Right cardiac atrium (tissue), 5 donors: ENCODE results near the gene KRTAP11-1. TPM values are rescaled to one million over a fixed set of nuclear protein-coding genes. Genes with fewer than 3 reads are reported as not detected.

Experiments used
- ATAC-seq, 2 donors: fragments of 200-7000 bp; cut with Tn5 transposase; one replicate each; pipeline versions ENCODE4 v1.8.0 to v1.9.1; 2020; ENCODE audit warnings: moderate library complexity in 2 of 2, mild to moderate bottlenecking in 1 of 2
- DNase-seq, 3 donors: peaks; one replicate each; pipeline ENCODE4 v3.0.0-alpha.2; 2020
- H3K27ac ChIP-seq: one replicate; pipeline ENCODE4 v1.5.1; 2013; ENCODE audit warnings: mild to moderate bottlenecking, low read length, control low read depth, moderate library complexity
- H3K27me3 ChIP-seq: one replicate; pipeline ENCODE4 v1.6.1; 2013; ENCODE audit not compliant: control insufficient read depth, insufficient read depth
- H3K4me1 ChIP-seq: one replicate; pipeline ENCODE4 v1.6.1; 2013; ENCODE audit warnings: low read length; ENCODE audit not compliant: control insufficient read depth, insufficient read depth
- H3K4me3 ChIP-seq: one replicate; pipeline ENCODE4 v1.5.1; 2013; ENCODE audit warnings: low read length, control low read depth
- H3K9me3 ChIP-seq: one replicate; pipeline ENCODE4 v1.6.1; 2013; ENCODE audit warnings: low read length; ENCODE audit not compliant: control insufficient read depth
- WGBS: extraction: QIAGEN DNeasy Blood & Tissue Kit; methylation state at CpG from one replicate; pipeline ENCODE4 v1.1.7; 2013; 5-methylcytosine and 5-hydroxymethylcytosine counted together
- intact Hi-C, 4 donors: fragments of 100-400 bp; cut with DNase I; formaldehyde crosslinking; loops; one replicate each; pipeline versions ENCODE4 v1.11.0 to v1.14.0; 2022 to 2023
- polyA plus RNA-seq: library from polyadenylated mRNA; stranded (reverse); fragments of 200-250 nt; gene quantifications from one replicate; pipeline ENCODE4 v1.2.3, GENCODE V29; 2013
- total RNA-seq, 4 donors: library from RNA; stranded (reverse); fragmentation: NEBNext Ultra II Directional; extraction: Animal tissue kit (Norgen Biotek cat#: 25700); gene quantifications; one replicate each; pipeline ENCODE4 v1.2.1, GENCODE V29; 2021
- donor health status: healthy with polysubstance abuse.
- donor health status: DM: no; HTN: yes; CAD: no.
- donor health status: DM: no; HTN: no; CAD: no.
- donor health status: DM: no; HTN: yes; CAD: no; lungs with severe emphysema.
- donor health status: DM: yes; HTN: yes; CAD: no.

The KRTAP11-1 gene
- total and polyA plus RNA-seq, 5 donors: not detected

GRCh38 chr21:30838536-30838935 lies 42.8 kb downstream of the KRTAP11-1 start:
- 86% methylated on average over 6 of the region's 6 CpGs for WGBS
- no peaks in the 10 kb centered on the region for H3K9me3 ChIP-seq
- ATAC-seq: no peak
- H3K27ac ChIP-seq: no peak overlapping the region
- no peak for DNase-seq
- intact Hi-C loops: loop anchor here in 3 of 4 donors (10.0 kb wide), 1 partner anchor 246 kb away; no protein-coding TSS in a partner anchor
- no peaks in the 10 kb centered on the region for H3K27me3 ChIP-seq
- no peaks in the 10 kb centered on the region for H3K4me1 ChIP-seq
- H3K4me3 ChIP-seq: no peak overlapping the region

GRCh38 chr21:30831194-30831765 lies 50.1 kb downstream of the KRTAP11-1 start:
- H3K4me1 ChIP-seq: no peaks in the 10 kb centered on the region
- H3K27me3 ChIP-seq: no peaks in the 10 kb centered on the region
- DNase-seq (no peak), ATAC-seq (no peak)
- H3K27ac ChIP-seq: no peak overlapping the region
- intact Hi-C loops: loop anchor here in 3 of 4 donors (10.0 kb wide), 1 partner anchor 254 kb away; no protein-coding TSS in a partner anchor
- 34% methylated on average over 6 of the region's 6 CpGs for WGBS
- H3K9me3 ChIP-seq: no peaks in the 10 kb centered on the region
- no peak overlapping the region for H3K4me3 ChIP-seq

Other genes with a start within 250 kb of the KRTAP11-1 start
- gene KRTAP20-2, start 246.4 kb downstream of the KRTAP11-1 start, total RNA-seq: not detected
- not detected for gene KRTAP20-2, start 246.4 kb downstream of the KRTAP11-1 start, polyA plus RNA-seq
- not detected for gene KRTAP20-3, start 238.7 kb downstream of the KRTAP11-1 start, total RNA-seq
- not detected for gene KRTAP20-3, start 238.7 kb downstream of the KRTAP11-1 start, polyA plus RNA-seq
- not detected for gene KRTAP21-3, start 162.8 kb downstream of the KRTAP11-1 start, total RNA-seq
- not detected for gene KRTAP21-3, start 162.8 kb downstream of the KRTAP11-1 start, polyA plus RNA-seq
- gene KRTAP21-2, start 134.3 kb downstream of the KRTAP11-1 start, total RNA-seq: not detected
- not detected for gene KRTAP21-2, start 134.3 kb downstream of the KRTAP11-1 start, polyA plus RNA-seq
- not detected for gene KRTAP21-1, start 126.2 kb downstream of the KRTAP11-1 start, total RNA-seq
- not detected for gene KRTAP21-1, start 126.2 kb downstream of the KRTAP11-1 start, polyA plus RNA-seq
- not detected for gene KRTAP8-1, start 68.3 kb downstream of the KRTAP11-1 start, total RNA-seq
- gene KRTAP8-1, start 68.3 kb downstream of the KRTAP11-1 start, polyA plus RNA-seq: not detected
- gene KRTAP7-1, start 51.8 kb downstream of the KRTAP11-1 start, total RNA-seq: not detected
- not detected for gene KRTAP7-1, start 51.8 kb downstream of the KRTAP11-1 start, polyA plus RNA-seq
- not detected for gene KRTAP19-8, start 156.9 kb upstream of the KRTAP11-1 start, total RNA-seq
- gene KRTAP19-8, start 156.9 kb upstream of the KRTAP11-1 start, polyA plus RNA-seq: not detected